OCI-LY3 (cell line): ENCODE results near the gene ATP10A.

Source experiments
- H2AFZ ChIP-seq: fragments of 200-600, 300-600 bp; shearing (Covaris generic); 2 replicates; pipeline ENCODE4 v1.6.0; 2014; ENCODE audit warnings: antibody characterized with exemption, low read depth, low read length
- H3K27ac ChIP-seq: fragments of 200-600, 300-600 bp; sonication (generic); 2 replicates; pipeline ENCODE4 v1.5.1; 2014; ENCODE audit warnings: mild to moderate bottlenecking, low read length, moderate library complexity, mixed read lengths
- H3K27me3 ChIP-seq: fragments of 200-600, 300-600 bp; sonication (generic); 2 replicates; pipeline ENCODE4 v1.6.1; 2014; ENCODE audit warnings: low read depth, low read length, mixed read lengths
- H3K36me3 ChIP-seq: fragments of 200-600, 300-600 bp; sonication (generic); replicated peaks from 2 replicates; pipeline ENCODE3; 2014; ENCODE audit warnings: low read depth, low read length, mixed read lengths
- H3K4me1 ChIP-seq: fragments of 300-600, 200-600 bp; sonication (generic); 2 replicates; pipeline ENCODE4 v1.6.1; 2014; ENCODE audit warnings: low read length, mixed read lengths
- H3K4me2 ChIP-seq: fragments of 200-600, 300-600 bp; sonication (generic); 2 replicates; pipeline ENCODE4 v1.6.1; 2014; ENCODE audit warnings: low read length, mixed read lengths
- H3K4me3 ChIP-seq: fragments of 300-600, 200-600 bp; sonication (generic); 2 replicates; pipeline ENCODE4 v1.5.1; 2014; ENCODE audit warnings: antibody characterized with exemption, mild to moderate bottlenecking, low read length, moderate library complexity
- H3K79me2 ChIP-seq: fragments of 300-600, 200-600 bp; shearing (Covaris generic); 2 replicates; pipeline ENCODE4 v1.6.1; 2014; ENCODE audit warnings: mild to moderate bottlenecking, low read length, mixed read lengths
- H3K9ac ChIP-seq: fragments of 300-600, 200-600 bp; shearing (Covaris generic); 2 replicates; pipeline ENCODE4 v1.6.0; 2014; ENCODE audit warnings: mild to moderate bottlenecking, low read length, moderate library complexity
- H3K9me3 ChIP-seq: fragments of 200-600, 300-600 bp; shearing (Covaris generic); 2 replicates; pipeline ENCODE4 v1.6.1; 2014; ENCODE audit warnings: low read length, mixed read lengths; ENCODE audit not compliant: insufficient read depth
- H4K20me1 ChIP-seq: fragments of 200-600, 300-600 bp; sonication (generic); 2 replicates; pipeline ENCODE4 v1.6.1; 2016; ENCODE audit warnings: low read length, mixed read lengths; ENCODE audit not compliant: insufficient read depth
- CTCF ChIP-seq: fragments of 200-600, 300-600 bp; sonication (generic); IDR thresholded peaks from 2 replicates; pipeline ENCODE4 v1.5.1; 2014; ENCODE audit warnings: antibody characterized with exemption, low read length, low read depth
- EZH2phosphoT487 ChIP-seq: fragments of 200-600 bp; shearing (Covaris generic); IDR thresholded peaks from 2 replicates; pipeline ENCODE4 v1.6.1; 2018; ENCODE audit warnings: antibody characterized with exemption, mixed run types, low read depth

The ATP10A gene

GRCh38 chr15:25682340-25682739, 180.8 kb downstream of the ATP10A start:
- H3K27me3 ChIP-seq, result no peaks in the 10 kb centered on the region
- H3K36me3 ChIP-seq, result no peaks in the 10 kb centered on the region
- TF ChIP-seq CTCF (no peak), EZH2phosphoT487 (no peak)
- H3K9ac ChIP-seq, result no peak overlapping the region
- no peak overlapping the region for H3K4me2 ChIP-seq
- no peaks in the 10 kb centered on the region for H3K9me3 ChIP-seq
- no peak overlapping the region for H3K4me3 ChIP-seq
- no peak overlapping the region for H3K27ac ChIP-seq
- H3K79me2 ChIP-seq, result no peaks in the 10 kb centered on the region
- no peaks in the 10 kb centered on the region for H3K4me1 ChIP-seq
- no peak overlapping the region for H2AFZ ChIP-seq
- no peaks in the 10 kb centered on the region for H4K20me1 ChIP-seq

DNA sequence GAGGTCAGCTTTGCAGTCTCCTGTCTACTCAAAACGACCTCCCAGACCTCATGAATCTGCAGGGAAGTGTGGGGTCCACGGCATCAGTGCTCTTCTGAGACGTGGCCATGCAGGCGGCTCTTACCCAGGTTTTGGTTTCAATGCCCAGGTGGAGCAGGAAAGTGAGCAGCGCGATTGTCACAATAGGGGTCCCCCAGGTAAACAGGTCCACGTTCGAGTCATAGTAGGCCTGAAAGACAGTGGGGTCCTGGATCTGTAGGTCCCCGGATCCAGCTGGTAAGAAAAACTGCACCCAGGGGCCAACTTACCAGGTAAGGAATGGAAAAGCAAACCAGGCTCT, 182.5 kb downstream of the ATP10A start:
- TF ChIP-seq EZH2phosphoT487 (no peak), CTCF (no peak)
- H3K9me3 ChIP-seq, result no peaks in the 10 kb centered on the region
- H3K9ac ChIP-seq, result no peak overlapping the region
- H3K27me3 ChIP-seq, result no peaks in the 10 kb centered on the region
- H3K27ac ChIP-seq, result no peak overlapping the region
- H3K4me1 ChIP-seq, result no peaks in the 10 kb centered on the region
- no peaks in the 10 kb centered on the region for H3K36me3 ChIP-seq
- no peak overlapping the region for H2AFZ ChIP-seq
- no peaks in the 10 kb centered on the region for H3K79me2 ChIP-seq
- H3K4me3 ChIP-seq, result no peak overlapping the region
- H3K4me2 ChIP-seq, result no peak overlapping the region
- H4K20me1 ChIP-seq, result no peaks in the 10 kb centered on the region

GRCh38 chr15:25679964-25680685, 183.0 kb downstream of the ATP10A start:
- Histone ChIP-seq H3K4me1 (no peaks in the 10 kb centered on the region), H3K36me3 (no peaks in the 10 kb centered on the region)
- TF ChIP-seq CTCF, result no peak
- TF ChIP-seq EZH2phosphoT487, result no peak

DNA sequence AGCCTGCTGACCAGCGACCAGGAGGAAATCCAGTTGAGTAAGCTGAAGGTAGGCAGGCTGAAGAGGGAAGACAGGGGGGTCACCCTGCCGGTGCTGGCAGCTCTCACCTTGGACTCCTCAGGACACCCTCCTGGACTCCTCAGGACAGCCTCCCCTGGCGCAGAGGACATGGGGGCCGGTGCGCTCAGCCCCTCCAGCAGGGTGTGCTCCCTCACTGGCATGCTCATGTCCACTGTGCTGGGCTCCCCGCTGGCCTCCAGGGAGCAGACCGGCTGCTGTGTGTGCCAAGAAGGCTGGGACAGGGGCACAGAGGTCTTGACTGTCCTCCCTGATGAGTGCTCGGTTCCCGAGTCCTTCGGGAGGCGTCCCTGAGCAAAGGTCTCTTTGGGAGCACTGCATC, 183.6 kb downstream of the ATP10A start:
- Histone ChIP-seq H3K9ac (no peak overlapping the region), H4K20me1 (no peaks in the 10 kb centered on the region), H3K4me3 (no peak overlapping the region), H3K4me1 (no peaks in the 10 kb centered on the region), H3K79me2 (no peaks in the 10 kb centered on the region), H2AFZ (no peak overlapping the region), H3K27me3 (no peaks in the 10 kb centered on the region), H3K27ac (no peak overlapping the region), H3K36me3 (no peaks in the 10 kb centered on the region), H3K9me3 (no peaks in the 10 kb centered on the region), H3K4me2 (no peak overlapping the region)
- TF ChIP-seq CTCF (no peak), EZH2phosphoT487 (no peak)

More at GRCh38 chr15:25679964-25680685, 183.0 kb downstream of the ATP10A start:
- Histone ChIP-seq H2AFZ (no peak overlapping the region), H3K79me2 (no peaks in the 10 kb centered on the region), H4K20me1 (no peaks in the 10 kb centered on the region), H3K27me3 (no peaks in the 10 kb centered on the region), H3K9ac (no peak overlapping the region), H3K4me2 (no peak overlapping the region), H3K27ac (no peak overlapping the region), H3K9me3 (no peaks in the 10 kb centered on the region), H3K4me3 (no peak overlapping the region)
